ENCODE results near the gene LTB4R2. TPM values are rescaled to one million over a fixed set of nuclear protein-coding genes. Genes with fewer than 3 reads are reported as not detected.

LTB4R2 gene
- total RNA-seq, 1 experiment from 2014 or later = 15.0 TPM

GRCh38 chr14:24322672-24323071 lies 12.7 kb downstream of the LTB4R2 start:
- intact Hi-C loops (cut with micrococcal nuclease; ENCODE audit: unreplicated experiment) = no loop called here
- TF ChIP-seq CTCF (conservative IDR thresholded peaks at IDR 0.05) = no peak
- no peak for TF ChIP-seq EZH2 (IDR thresholded peaks at IDR 0.05; ENCODE audit: low read depth)

GRCh38 chr14:24323341-24323740 lies 13.4 kb downstream of the LTB4R2 start:
- Histone ChIP-seq H3K27ac (no peak overlapping the region), H3K4me1 (replicated peaks; ENCODE audit: insufficient read depth) (no peaks in the 10 kb centered on the region), H3K9me2 (ENCODE audit: insufficient read depth) (no peaks in the 10 kb centered on the region), H3K4me2 (no peak overlapping the region), H3K4me3 (no peak overlapping the region), H3K79me2 (ENCODE audit: low read depth) (no peaks in the 10 kb centered on the region), H3K9me3 (ENCODE audit: insufficient read depth, low read depth) (no peaks in the 10 kb centered on the region), H4K20me1 (ENCODE audit: insufficient read depth) (no peaks in the 10 kb centered on the region), H3K36me3 (ENCODE audit: low read depth) (no peaks in the 10 kb centered on the region), H3K27me3 (ENCODE audit: insufficient read depth, low read depth) (no peaks in the 10 kb centered on the region), H3F3A (ENCODE audit: insufficient read depth, low read depth) (no peaks in the 10 kb centered on the region), H2AFZ (no peak overlapping the region)
- intact Hi-C loops (cut with micrococcal nuclease; ENCODE audit: unreplicated experiment) = no loop called here
- no peak for DNase-seq
- TF ChIP-seq CTCF (conservative IDR thresholded peaks at IDR 0.05) = no peak
- no peak for TF ChIP-seq EZH2 (IDR thresholded peaks at IDR 0.05; ENCODE audit: low read depth)
- CTCF ChIA-PET = no interaction called here
- POLR2A ChIA-PET (ENCODE audit: unreplicated experiment) = no interaction called here
- no TSS peak for BruUV-seq (replicated peaks)

More at GRCh38 chr14:24322672-24323071, 12.7 kb downstream of the LTB4R2 start:
- CTCF ChIA-PET = interaction anchor here (0.6 kb wide), 1 partner anchor 15 kb away, joined by 7 read pairs; the partner anchor contains the start of gene CIDEB
- H3K9me3 ChIP-seq (ENCODE audit: insufficient read depth, low read depth) = no peaks in the 10 kb centered on the region
- no peaks in the 10 kb centered on the region for H4K20me1 ChIP-seq (ENCODE audit: insufficient read depth)
- no peak overlapping the region for H2AFZ ChIP-seq
- H3K36me3 ChIP-seq (ENCODE audit: low read depth) = no peaks in the 10 kb centered on the region
- BruUV-seq (replicated peaks) = no TSS peak
- H3K9me2 ChIP-seq (ENCODE audit: insufficient read depth) = no peaks in the 10 kb centered on the region
- no peaks in the 10 kb centered on the region for H3F3A ChIP-seq (ENCODE audit: insufficient read depth, low read depth)
- H3K4me1 ChIP-seq (replicated peaks; ENCODE audit: insufficient read depth) = no peaks in the 10 kb centered on the region
- no peak overlapping the region for H3K27ac ChIP-seq
- H3K4me3 ChIP-seq = no peak overlapping the region
- H3K79me2 ChIP-seq (ENCODE audit: low read depth) = no peaks in the 10 kb centered on the region
- no peak for DNase-seq
- no peak overlapping the region for H3K4me2 ChIP-seq
- H3K27me3 ChIP-seq (ENCODE audit: insufficient read depth, low read depth) = no peaks in the 10 kb centered on the region
- POLR2A ChIA-PET (ENCODE audit: unreplicated experiment) = no interaction called here

- H3K4me2 ChIP-seq = no peak overlapping the region
- no peak overlapping the region for H3K4me3 ChIP-seq
- H3F3A ChIP-seq (ENCODE audit: insufficient read depth, low read depth) = no peaks in the 10 kb centered on the region
- H4K20me1 ChIP-seq (ENCODE audit: insufficient read depth) = no peaks in the 10 kb centered on the region
- no TSS peak for BruUV-seq (replicated peaks)
- intact Hi-C loops (cut with micrococcal nuclease; ENCODE audit: unreplicated experiment) = no loop called here
- H3K27ac ChIP-seq = no peak overlapping the region
- H2AFZ ChIP-seq = no peak overlapping the region
- H3K79me2 ChIP-seq (ENCODE audit: low read depth) = no peaks in the 10 kb centered on the region
- CTCF ChIA-PET = no interaction called here
- H3K36me3 ChIP-seq (ENCODE audit: low read depth) = no peaks in the 10 kb centered on the region
- POLR2A ChIA-PET (ENCODE audit: unreplicated experiment) = no interaction called here
- no peak for DNase-seq
- no peaks in the 10 kb centered on the region for H3K4me1 ChIP-seq (replicated peaks; ENCODE audit: insufficient read depth)
- no peak for TF ChIP-seq EZH2 (IDR thresholded peaks at IDR 0.05; ENCODE audit: low read depth)
- TF ChIP-seq CTCF (conservative IDR thresholded peaks at IDR 0.05) = no peak
- no peaks in the 10 kb centered on the region for H3K9me2 ChIP-seq (ENCODE audit: insufficient read depth)
- no peaks in the 10 kb centered on the region for H3K27me3 ChIP-seq (ENCODE audit: insufficient read depth, low read depth)
- no peaks in the 10 kb centered on the region for H3K9me3 ChIP-seq (ENCODE audit: insufficient read depth, low read depth)
Measured at GRCh38 chr14:24324024-24324423, 14.1 kb downstream of the LTB4R2 start.

Data from PC-9 (cell line).